ENCODE measurements around the gene RAP1GAP2. TPM values are rescaled to one million over a fixed set of nuclear protein-coding genes. Genes with fewer than 3 reads are reported as not detected.

Gene RAP1GAP2
- total RNA-seq, 4 donors from 2014 or later, result 1.5 to 23.1 (median 6.7) TPM

GRCh38 chr17:2751491-2751890, 44.7 kb upstream of the RAP1GAP2 start:
- DNase-seq, result no peak
- intact Hi-C loops (cut with DNase I; ENCODE audit: low total_unique reads), result no loop called here
- H3K36me3 ChIP-seq, result no peaks in the 10 kb centered on the region
- no peak overlapping the region for H3K4me3 ChIP-seq
- TF ChIP-seq POLR2A (IDR thresholded peaks at IDR 0.05) (no peak), CTCF (IDR thresholded peaks at IDR 0.05) (no peak)
- H3K9me3 ChIP-seq, result no peaks in the 10 kb centered on the region
- peaks cover 0 to 9% of the 10 kb centered on the region in 2 donors for H3K4me1 ChIP-seq
- peaks cover 10 to 11% of the 10 kb centered on the region in 2 donors for H3K27me3 ChIP-seq
- no peak overlapping the region for H3K27ac ChIP-seq

- Histone ChIP-seq H3K4me1 (peaks cover 0 to 9% of the 10 kb centered on the region in 2 donors), H3K4me3 (no peak overlapping the region), H3K27ac (no peak overlapping the region), H3K36me3 (no peaks in the 10 kb centered on the region), H3K27me3 (peaks cover 0 to 11% of the 10 kb centered on the region in 2 donors), H3K9me3 (no peaks in the 10 kb centered on the region)
- no peak for TF ChIP-seq POLR2A (IDR thresholded peaks at IDR 0.05)
- DNase-seq, result no peak
- intact Hi-C loops (cut with DNase I; ENCODE audit: low total_unique reads), result no loop called here
Observed at GRCh38 chr17:2755891-2756724, 40.1 kb upstream of the RAP1GAP2 start.

GRCh38 chr17:2758870-2759269, 37.4 kb upstream of the RAP1GAP2 start:
- H3K27ac ChIP-seq, result no peak overlapping the region
- intact Hi-C loops (cut with DNase I; ENCODE audit: low total_unique reads), result no loop called here

GRCh38 chr17:2770129-2770528, 26.1 kb upstream of the RAP1GAP2 start:
- Histone ChIP-seq H3K4me1 (no peaks in the 10 kb centered on the region), H3K27ac (no peak overlapping the region), H3K9me3 (no peaks in the 10 kb centered on the region)

More at GRCh38 chr17:2758870-2759269, 37.4 kb upstream of the RAP1GAP2 start:
- H3K9me3 ChIP-seq, result no peaks in the 10 kb centered on the region
- peaks cover 0 to 9% of the 10 kb centered on the region in 2 donors for H3K4me1 ChIP-seq
- TF ChIP-seq POLR2A (IDR thresholded peaks at IDR 0.05) (no peak), CTCF (IDR thresholded peaks at IDR 0.05) (no peak)
- H3K27me3 ChIP-seq, result peaks cover 0 to 11% of the 10 kb centered on the region in 2 donors
- H3K4me3 ChIP-seq, result no peak overlapping the region
- DNase-seq, result no peak
- H3K36me3 ChIP-seq, result no peaks in the 10 kb centered on the region

GRCh38 chr17:2775206-2775605, 21.0 kb upstream of the RAP1GAP2 start:
- DNase-seq, result no peak
- peaks cover 0 to 7% of the 10 kb centered on the region in 2 donors for H3K27me3 ChIP-seq
- H3K4me3 ChIP-seq, result no peak overlapping the region
- intact Hi-C loops (cut with DNase I; ENCODE audit: low total_unique reads), result no loop called here
- H3K4me1 ChIP-seq, result peaks cover 0 to 4% of the 10 kb centered on the region in 2 donors
- no peak overlapping the region for H3K27ac ChIP-seq
- TF ChIP-seq CTCF (IDR thresholded peaks at IDR 0.05) (no peak), POLR2A (IDR thresholded peaks at IDR 0.05) (no peak)
- no peaks in the 10 kb centered on the region for H3K36me3 ChIP-seq
- H3K9me3 ChIP-seq, result no peaks in the 10 kb centered on the region

More at GRCh38 chr17:2770129-2770528, 26.1 kb upstream of the RAP1GAP2 start:
- H3K27me3 ChIP-seq, result no peaks in the 10 kb centered on the region
- intact Hi-C loops (cut with DNase I; ENCODE audit: low total_unique reads), result no loop called here
- no peak for DNase-seq
- H3K4me3 ChIP-seq, result no peak overlapping the region
- no peak for TF ChIP-seq POLR2A (IDR thresholded peaks at IDR 0.05)
- no peak for TF ChIP-seq CTCF (IDR thresholded peaks at IDR 0.05)
- H3K36me3 ChIP-seq, result no peaks in the 10 kb centered on the region

Data from uterus (tissue), 4 donors.